Measurements from ENCODE around the gene SLC48A1.

DNA sequence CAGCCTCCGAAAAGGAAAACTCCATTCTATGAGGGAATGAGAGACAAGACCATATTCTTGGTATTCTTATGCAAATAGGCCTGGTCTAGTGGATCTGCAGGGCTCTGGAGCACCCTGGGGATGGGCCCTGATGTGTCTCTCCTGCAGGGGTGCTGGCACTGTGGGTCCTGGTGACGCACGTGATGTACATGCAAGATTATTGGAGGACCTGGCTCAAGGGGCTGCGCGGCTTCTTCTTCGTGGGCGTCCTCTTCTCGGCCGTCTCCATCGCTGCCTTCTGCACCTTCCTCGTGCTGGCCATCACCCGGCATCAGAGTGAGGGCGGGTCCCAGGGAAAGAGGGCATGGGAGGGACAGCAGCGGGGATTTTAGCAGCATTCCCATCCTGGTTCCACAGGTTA, 5.8 kb downstream of the SLC48A1 start:
- TF ChIP-seq, protein P1, sequence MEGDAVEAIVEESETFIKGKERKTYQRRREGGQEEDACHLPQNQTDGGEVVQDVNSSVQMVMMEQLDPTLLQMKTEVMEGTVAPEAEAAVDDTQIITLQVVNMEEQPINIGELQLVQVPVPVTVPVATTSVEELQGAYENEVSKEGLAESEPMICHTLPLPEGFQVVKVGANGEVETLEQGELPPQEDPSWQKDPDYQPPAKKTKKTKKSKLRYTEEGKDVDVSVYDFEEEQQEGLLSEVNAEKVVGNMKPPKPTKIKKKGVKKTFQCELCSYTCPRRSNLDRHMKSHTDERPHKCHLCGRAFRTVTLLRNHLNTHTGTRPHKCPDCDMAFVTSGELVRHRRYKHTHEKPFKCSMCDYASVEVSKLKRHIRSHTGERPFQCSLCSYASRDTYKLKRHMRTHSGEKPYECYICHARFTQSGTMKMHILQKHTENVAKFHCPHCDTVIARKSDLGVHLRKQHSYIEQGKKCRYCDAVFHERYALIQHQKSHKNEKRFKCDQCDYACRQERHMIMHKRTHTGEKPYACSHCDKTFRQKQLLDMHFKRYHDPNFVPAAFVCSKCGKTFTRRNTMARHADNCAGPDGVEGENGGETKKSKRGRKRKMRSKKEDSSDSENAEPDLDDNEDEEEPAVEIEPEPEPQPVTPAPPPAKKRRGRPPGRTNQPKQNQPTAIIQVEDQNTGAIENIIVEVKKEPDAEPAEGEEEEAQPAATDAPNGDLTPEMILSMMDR (IDR thresholded peaks at IDR 0.05) = no peak
- TF ChIP-seq POLR2A (IDR thresholded peaks at IDR 0.05) = no peak
